ENCODE results near the gene PLAAT1. TPM values are rescaled to one million over a fixed set of nuclear protein-coding genes. Genes with fewer than 3 reads are reported as not detected.
A peak's percentile ranks its signal among the peaks of the same experiment; 100 is the strongest.

Gene PLAAT1
- total and polyA plus RNA-seq, 8 donors: 0.20 to 0.94 (median 0.55) TPM; not detected in 3

DNA sequence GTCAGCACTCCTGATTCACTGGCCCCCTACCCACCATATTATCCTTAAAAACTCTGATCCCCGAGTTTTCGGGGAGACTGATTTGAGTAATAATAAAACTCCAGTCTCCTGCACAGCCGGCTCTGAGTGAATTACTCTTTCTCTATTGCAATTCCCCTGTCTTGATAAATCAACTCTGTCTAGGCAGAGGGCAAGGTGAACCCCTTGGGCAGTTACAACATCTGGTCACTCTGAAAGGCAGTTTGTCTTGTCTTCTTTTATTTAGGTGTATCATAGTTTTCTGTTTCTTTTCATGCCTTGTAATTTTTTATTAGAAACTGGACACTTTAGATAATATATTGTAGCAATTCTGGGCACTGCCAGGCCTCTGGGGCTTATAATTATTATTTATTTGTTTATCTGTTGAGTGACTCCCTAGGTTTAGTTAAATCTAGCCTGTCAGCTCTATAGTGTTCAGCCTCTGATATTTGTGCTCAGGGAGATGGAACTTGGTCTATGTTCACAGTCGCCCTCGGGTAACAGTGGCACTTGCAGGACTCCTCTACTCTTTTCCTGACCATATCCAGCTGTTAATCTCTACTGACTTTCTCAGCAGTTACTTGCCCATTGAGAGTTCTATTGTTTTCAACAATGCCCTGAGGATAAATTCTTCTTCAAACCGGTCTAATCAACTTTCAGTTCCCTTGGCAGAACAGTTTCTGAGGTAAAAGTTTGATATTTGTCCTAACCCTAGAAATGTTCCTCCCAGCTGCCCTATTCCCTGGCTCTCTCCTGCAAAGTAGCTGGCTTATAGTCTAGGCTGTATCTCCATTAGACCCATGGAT lies 15.5 kb upstream of the PLAAT1 start:
- no peak for ATAC-seq
- TF ChIP-seq, protein P1, sequence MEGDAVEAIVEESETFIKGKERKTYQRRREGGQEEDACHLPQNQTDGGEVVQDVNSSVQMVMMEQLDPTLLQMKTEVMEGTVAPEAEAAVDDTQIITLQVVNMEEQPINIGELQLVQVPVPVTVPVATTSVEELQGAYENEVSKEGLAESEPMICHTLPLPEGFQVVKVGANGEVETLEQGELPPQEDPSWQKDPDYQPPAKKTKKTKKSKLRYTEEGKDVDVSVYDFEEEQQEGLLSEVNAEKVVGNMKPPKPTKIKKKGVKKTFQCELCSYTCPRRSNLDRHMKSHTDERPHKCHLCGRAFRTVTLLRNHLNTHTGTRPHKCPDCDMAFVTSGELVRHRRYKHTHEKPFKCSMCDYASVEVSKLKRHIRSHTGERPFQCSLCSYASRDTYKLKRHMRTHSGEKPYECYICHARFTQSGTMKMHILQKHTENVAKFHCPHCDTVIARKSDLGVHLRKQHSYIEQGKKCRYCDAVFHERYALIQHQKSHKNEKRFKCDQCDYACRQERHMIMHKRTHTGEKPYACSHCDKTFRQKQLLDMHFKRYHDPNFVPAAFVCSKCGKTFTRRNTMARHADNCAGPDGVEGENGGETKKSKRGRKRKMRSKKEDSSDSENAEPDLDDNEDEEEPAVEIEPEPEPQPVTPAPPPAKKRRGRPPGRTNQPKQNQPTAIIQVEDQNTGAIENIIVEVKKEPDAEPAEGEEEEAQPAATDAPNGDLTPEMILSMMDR (IDR thresholded peaks at IDR 0.05): no peak
- H3K4me3 ChIP-seq: no peak overlapping the region
- no peak for FAIRE-seq
- H3K4me1 ChIP-seq: no peaks in the 10 kb centered on the region
- H3K36me3 ChIP-seq: no peaks in the 10 kb centered on the region
- no peaks in the 10 kb centered on the region for H3K9me3 ChIP-seq
- intact Hi-C loops (cut with DNase I): no loop called here
- H3K27ac ChIP-seq: no peak overlapping the region
- DNase-seq: no peak
- WGBS, 2 donors: 70 to 74% methylated on average over 6 of the region's 6 CpGs
- peaks cover 0 to under 1% (median 0%) of the 10 kb centered on the region in 4 donors for H3K27me3 ChIP-seq

DNA sequence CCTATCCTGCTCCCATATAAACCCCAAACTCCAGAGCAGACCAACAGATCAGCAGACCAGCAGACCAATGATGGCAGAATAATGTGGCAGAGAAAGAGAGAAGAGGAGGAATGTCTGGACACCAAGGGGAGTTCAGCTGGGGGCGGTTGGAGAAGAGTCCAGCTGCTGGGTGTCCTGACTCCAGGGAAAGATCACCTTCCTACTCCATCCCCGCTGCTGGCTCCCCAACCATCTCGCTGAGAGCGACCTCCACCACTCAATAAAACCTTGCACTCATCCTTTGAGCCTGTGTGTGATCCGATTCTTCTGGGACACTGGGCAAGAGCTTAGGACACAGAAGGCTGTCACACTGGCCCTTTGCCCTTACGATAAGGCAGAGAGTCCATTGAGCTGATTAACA lies 12.8 kb upstream of the PLAAT1 start:
- FAIRE-seq (no peak), DNase-seq (peak in 1 of 6 donors; percentile 10), ATAC-seq (no peak)
- no peak overlapping the region for H3K4me3 ChIP-seq
- no peaks in the 10 kb centered on the region for H3K4me1 ChIP-seq
- TF ChIP-seq, protein P1 (IDR thresholded peaks at IDR 0.05): no peak
- no peaks in the 10 kb centered on the region for H3K9me3 ChIP-seq
- H3K36me3 ChIP-seq: no peaks in the 10 kb centered on the region
- H3K27ac ChIP-seq: no peak overlapping the region
- 72 to 82% methylated on average over 6 of the region's 6 CpGs for WGBS, 2 donors
- intact Hi-C loops (cut with DNase I): no loop called here
- H3K27me3 ChIP-seq: no peaks in the 10 kb centered on the region

DNA sequence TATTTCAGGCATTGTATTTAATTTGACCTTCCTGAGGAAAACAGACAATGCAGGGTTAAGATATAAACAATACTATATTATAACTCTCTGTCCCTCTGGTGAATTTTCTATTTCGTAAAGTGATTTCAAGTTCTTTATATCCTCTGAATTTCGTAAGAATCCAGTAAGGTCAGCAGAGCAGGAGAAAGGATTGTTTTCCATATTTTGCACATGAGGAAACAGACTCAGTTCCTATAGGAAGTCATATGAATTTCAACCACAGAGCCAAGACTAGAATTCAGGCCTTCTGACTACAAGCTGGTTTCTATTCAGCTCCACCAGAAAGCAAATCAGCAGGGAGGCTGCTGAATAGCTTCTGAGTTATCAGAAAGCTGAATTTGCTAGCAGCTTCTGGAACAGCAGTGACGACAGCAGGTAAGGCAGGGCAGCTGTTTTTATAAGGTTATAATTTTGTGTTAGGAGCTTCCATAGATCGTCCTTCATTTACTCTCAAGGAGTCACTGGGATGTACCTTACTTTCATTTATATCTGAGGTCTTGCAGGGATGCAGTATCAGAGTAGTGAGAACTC lies 11.1 kb upstream of the PLAAT1 start:
- FAIRE-seq (no peak), DNase-seq (no peak), ATAC-seq (no peak)
- 79 to 81% methylated on average over 4 of the region's 4 CpGs for WGBS, 2 donors
- Histone ChIP-seq H3K4me3 (no peak overlapping the region), H3K27ac (no peak overlapping the region), H3K9me3 (no peaks in the 10 kb centered on the region), H3K4me1 (no peaks in the 10 kb centered on the region), H3K36me3 (no peaks in the 10 kb centered on the region), H3K27me3 (no peaks in the 10 kb centered on the region)
- intact Hi-C loops (cut with DNase I): no loop called here
- TF ChIP-seq, protein P1 (IDR thresholded peaks at IDR 0.05): no peak

DNA sequence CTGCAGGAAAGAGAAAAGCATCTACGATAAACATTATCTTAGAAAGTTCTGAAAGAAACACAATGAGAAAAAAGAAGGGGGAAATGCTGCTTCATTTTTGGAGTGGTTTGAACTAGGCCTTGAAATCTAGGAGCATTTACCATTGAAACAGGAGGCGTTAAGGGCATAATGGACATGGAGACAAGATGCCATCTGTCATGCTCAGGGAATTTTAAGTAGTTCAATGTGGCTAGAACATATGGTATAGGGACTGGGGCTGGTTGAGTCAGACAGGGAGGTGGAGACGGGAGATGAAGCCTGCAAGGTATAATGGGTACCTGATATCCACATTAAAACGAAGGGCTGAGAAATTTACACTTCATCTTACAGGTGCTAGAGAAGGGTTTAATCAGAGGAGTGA lies 10.4 kb upstream of the PLAAT1 start:
- no peaks in the 10 kb centered on the region for H3K36me3 ChIP-seq
- H3K4me1 ChIP-seq: no peaks in the 10 kb centered on the region
- ATAC-seq: no peak
- no peak for DNase-seq
- intact Hi-C loops (cut with DNase I): no loop called here
- WGBS, 2 donors: 76 to 79% methylated on average over 4 of the region's 4 CpGs
- H3K27ac ChIP-seq: no peak overlapping the region
- TF ChIP-seq, protein P1 (IDR thresholded peaks at IDR 0.05): no peak
- H3K4me3 ChIP-seq: no peak overlapping the region
- no peaks in the 10 kb centered on the region for H3K9me3 ChIP-seq
- FAIRE-seq: no peak
- H3K27me3 ChIP-seq: no peaks in the 10 kb centered on the region

DNA sequence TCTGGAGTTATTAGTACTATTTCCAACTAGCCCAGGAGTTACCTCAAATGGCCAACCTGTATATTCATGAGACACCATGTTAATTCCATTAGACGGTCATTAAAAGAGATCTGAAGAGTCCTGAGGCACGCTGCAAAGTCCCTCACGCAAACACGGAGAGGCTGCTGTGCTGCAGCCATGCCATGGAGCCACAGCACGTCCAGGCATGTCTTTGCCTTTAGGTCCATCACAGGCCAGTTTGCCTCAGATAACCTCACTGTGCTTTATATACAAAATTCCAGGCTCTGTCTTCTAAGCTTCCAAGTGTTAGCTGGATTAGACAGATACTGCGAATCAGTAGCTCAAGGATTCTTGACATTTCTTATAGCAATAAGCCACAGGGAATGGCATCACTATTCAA lies 9.8 kb upstream of the PLAAT1 start:
- Histone ChIP-seq H3K4me3 (no peak overlapping the region), H3K27me3 (no peaks in the 10 kb centered on the region), H3K27ac (no peak overlapping the region), H3K36me3 (no peaks in the 10 kb centered on the region), H3K4me1 (no peaks in the 10 kb centered on the region), H3K9me3 (no peaks in the 10 kb centered on the region)
- ATAC-seq: no peak
- TF ChIP-seq, protein P1 (IDR thresholded peaks at IDR 0.05): no peak
- no peak for FAIRE-seq
- no peak for DNase-seq
- 69 to 82% methylated on average over 6 of the region's 6 CpGs for WGBS, 2 donors
- intact Hi-C loops (cut with DNase I): no loop called here

Measured in pancreas (tissue), 10 donors.